PFSK-1 (cell line): Measurements from ENCODE around the gene GABRP.

Experiments used
- FOXP2 ChIP-seq: optimal IDR thresholded peaks from 2 replicates; pipeline ENCODE3; 2011; ENCODE audit warnings: borderline replicate concordance, control low read depth, inconsistent platforms; ENCODE audit not compliant: insufficient read depth; ENCODE audit errors: extremely low read length, extremely low read depth
- POLR2AphosphoS5 ChIP-seq: IDR thresholded peaks from 2 replicates; pipeline ENCODE4 v1.6.1; 2012; ENCODE audit warnings: low read depth, mild to moderate bottlenecking, control low read depth, low read length, moderate library complexity
- REST ChIP-seq, 2 experiments: IDR thresholded peaks; 2 replicates each; pipeline versions ENCODE4 v1.6.1 to v1.8.0; 2011 to 2012; ENCODE audit warnings: low read depth in 2 of 2, low read length in 2 of 2, control low read depth in 1 of 2, inconsistent platforms in 1 of 2, mild to moderate bottlenecking in 1 of 2, moderate library complexity in 1 of 2; ENCODE audit not compliant: insufficient read depth in 1 of 2
- SIN3A ChIP-seq: IDR thresholded peaks from 2 replicates; pipeline ENCODE4 v1.6.1; 2012; ENCODE audit warnings: mild to moderate bottlenecking, low read length, moderate library complexity, borderline replicate concordance; ENCODE audit not compliant: insufficient read depth
- TAF1 ChIP-seq: IDR thresholded peaks from 2 replicates; pipeline ENCODE4 v1.6.1; 2012; ENCODE audit warnings: low read length, control low read depth, borderline replicate concordance; ENCODE audit not compliant: insufficient read depth

Gene GABRP

GRCh38 chr5:170741801-170742200, 41.7 kb upstream of the GABRP start:
- TF ChIP-seq POLR2AphosphoS5 (no peak), TAF1 (no peak), REST (IDR thresholded peaks at IDR 0.05; ENCODE audit: insufficient read depth in 1 of 2, low read depth in 2 of 2, low read length in 2 of 2) (no peak), FOXP2 (no peak), SIN3A (no peak)

- TF ChIP-seq REST (IDR thresholded peaks at IDR 0.05; ENCODE audit: insufficient read depth in 1 of 2, low read depth in 2 of 2, low read length in 2 of 2), result no peak
Measured at GRCh38 chr5:170743876-170744212, 39.7 kb upstream of the GABRP start.

- no peak for TF ChIP-seq FOXP2
- TF ChIP-seq POLR2AphosphoS5, result no peak
- no peak for TF ChIP-seq TAF1
- no peak for TF ChIP-seq REST (IDR thresholded peaks at IDR 0.05; ENCODE audit: insufficient read depth in 1 of 2, low read depth in 2 of 2, low read length in 2 of 2)
- TF ChIP-seq SIN3A, result no peak
Measured at GRCh38 chr5:170745481-170746071, 37.9 kb upstream of the GABRP start.

- no peak for TF ChIP-seq TAF1
- TF ChIP-seq SIN3A, result no peak
- no peak for TF ChIP-seq FOXP2
- TF ChIP-seq REST (IDR thresholded peaks at IDR 0.05; ENCODE audit: insufficient read depth in 1 of 2, low read depth in 2 of 2, low read length in 2 of 2), result no peak
- TF ChIP-seq POLR2AphosphoS5, result no peak
Measured at GRCh38 chr5:170746075-170746960, 37.2 kb upstream of the GABRP start.

- no peak for TF ChIP-seq TAF1
- TF ChIP-seq POLR2AphosphoS5, result no peak
- TF ChIP-seq REST (IDR thresholded peaks at IDR 0.05; ENCODE audit: insufficient read depth in 1 of 2, low read depth in 2 of 2, low read length in 2 of 2), result no peak
- TF ChIP-seq SIN3A, result no peak
- no peak for TF ChIP-seq FOXP2
Measured at GRCh38 chr5:170746961-170747340, 36.6 kb upstream of the GABRP start.
